ENCODE data around the gene TASL.
"Not testable (repeated sequence)": the region's sequence is repeated elsewhere in the genome, so short reads cannot be mapped to it uniquely, and the experiment has no call there.

Gene TASL

GRCh38 chrX:30573125-30573524, 4.4 kb downstream of the TASL start:
- DNase-seq: no peak

DNA sequence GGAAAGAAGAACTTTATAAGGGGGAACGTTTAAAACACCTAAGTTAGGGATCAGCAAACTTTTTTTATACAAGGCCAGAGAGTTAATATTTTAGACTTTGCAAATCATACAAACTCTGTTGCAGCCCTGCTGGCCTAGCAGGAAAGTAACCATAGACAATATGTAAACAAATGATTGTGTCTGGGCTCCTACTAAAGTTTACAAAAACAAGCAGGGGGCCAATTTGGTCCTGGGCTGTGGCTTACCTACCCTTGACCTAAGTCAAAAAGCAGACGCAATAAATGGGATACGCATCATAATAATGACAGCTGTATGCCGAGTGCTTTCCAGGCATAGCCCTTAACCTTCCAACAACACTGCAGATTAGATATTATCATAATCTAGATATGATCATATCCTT, 4.9 kb downstream of the TASL start:
- DNase-seq: no peak

- DNase-seq: no peak
Measured at GRCh38 chrX:30572004-30572403, 5.6 kb downstream of the TASL start.

DNA sequence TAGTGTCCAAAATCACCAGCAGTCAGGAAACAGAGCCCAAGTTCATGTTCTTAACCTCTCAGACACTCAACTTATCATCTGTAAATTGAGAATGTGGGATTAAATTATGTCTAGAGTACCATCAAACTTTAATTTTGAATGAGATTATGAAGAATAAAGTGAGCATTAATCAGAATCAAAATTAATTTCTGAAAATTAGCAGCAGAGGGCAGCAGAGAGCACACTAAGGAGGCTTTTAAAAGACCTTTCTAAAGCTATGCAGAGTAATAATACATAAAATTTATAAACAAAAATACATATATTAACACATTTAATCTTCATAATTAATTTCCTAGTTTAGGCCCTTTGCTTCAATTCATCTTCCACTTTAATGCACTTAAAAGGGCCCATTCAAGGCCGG, 7.1 kb downstream of the TASL start:
- DNase-seq: no peak

DNA sequence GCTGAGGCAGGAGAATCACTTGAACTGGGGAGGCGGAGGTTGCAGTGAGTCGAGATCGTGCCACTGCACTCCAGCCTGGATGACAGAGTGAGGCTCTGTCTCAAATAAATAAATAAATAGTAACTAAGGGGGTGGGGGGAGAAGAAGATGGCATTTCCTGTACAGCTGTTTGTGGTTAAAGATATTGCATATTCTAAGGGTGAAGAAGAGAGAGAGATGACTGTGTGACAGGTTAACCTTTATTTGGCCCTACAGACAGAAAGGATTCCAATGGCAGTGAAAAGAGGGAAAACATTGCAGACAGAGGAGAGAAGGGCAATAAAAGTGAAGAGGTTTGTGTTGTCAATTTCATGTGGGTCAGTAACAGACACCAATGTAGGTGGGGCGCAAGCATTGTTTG, 9.4 kb downstream of the TASL start:
- no peak for DNase-seq

DNA sequence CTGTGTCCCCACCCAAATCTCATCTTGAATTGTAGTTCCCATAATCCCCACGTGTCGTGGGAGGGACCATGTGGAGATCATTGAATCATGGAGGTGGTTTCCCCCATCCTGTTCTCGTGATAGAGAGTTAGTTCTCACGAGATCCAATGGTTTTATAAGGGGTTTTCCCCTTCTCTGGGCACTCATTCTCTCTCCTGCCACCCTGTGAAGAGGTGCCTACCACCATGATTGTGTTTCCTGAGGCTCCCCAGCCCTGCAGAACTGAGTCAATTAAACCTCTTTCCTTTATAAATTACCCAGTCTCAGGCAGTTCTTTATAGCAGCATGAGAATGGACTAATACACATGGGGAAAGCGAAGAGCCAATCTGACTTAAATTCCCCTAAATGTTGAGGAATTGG, 14.5 kb downstream of the TASL start:
- DNase-seq: not testable (repeated sequence)

GRCh38 chrX:30561191-30561590, 16.4 kb downstream of the TASL start:
- no peak for DNase-seq

DNA sequence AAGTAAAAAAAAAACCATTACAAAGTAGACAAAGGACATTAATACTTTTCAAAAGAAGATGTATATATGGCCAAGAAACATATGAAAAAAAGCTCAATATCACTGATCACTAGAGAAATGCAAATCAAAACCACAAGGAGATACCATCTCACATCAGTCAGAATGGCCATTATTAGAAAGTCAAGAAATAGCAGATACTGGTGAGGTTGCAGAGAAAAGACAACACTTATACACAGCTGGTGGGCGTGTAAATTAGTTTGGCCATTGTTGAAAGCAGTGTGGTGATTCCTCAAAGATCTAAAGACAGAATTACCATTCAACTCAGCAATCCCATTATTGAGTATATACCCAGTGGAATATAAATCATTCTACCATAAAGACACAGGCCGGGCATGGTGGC, 39.3 kb downstream of the TASL start:
- no peak for DNase-seq

DNA sequence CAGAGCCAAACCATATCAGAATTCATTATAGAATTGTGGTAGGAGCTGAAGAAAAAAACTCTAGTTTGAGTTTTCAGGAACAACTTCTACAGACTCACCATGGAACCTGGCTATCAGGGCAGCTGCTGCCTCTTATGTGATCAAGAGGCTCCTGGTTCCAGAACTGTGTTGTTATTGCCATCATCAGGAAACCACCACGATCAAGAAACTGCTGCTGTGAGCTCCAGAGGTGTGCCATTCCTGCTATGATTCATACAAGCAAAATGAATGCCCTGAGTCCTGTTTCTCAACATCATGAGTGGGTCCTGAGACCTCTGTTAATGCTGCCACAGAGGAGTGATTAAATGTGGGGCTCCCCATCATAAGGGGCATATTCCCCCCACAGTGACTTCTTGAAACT, 43.7 kb downstream of the TASL start:
- DNase-seq: no peak

DNA sequence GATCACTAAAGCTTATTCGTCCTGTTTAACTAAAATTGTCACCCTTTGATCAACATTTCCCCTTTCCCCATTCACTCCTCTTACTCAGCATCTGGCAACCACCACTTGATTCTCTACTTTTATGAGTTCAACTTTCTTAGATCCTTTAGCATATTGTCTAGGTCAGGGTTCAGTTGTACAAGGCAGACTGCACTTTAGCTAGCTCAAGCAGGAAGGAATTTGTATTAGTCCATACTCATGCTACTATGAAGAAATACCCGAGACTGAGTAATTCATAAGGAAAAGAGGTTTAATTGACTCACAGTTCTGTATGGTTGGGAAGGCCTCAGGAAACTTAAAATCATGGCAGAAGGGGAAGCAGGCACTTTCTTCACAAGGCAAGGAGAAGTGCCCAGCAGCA, 44.3 kb downstream of the TASL start:
- DNase-seq: no peak

GRCh38 chrX:30530606-30531005, 47.0 kb downstream of the TASL start:
- no peak for DNase-seq

DNA sequence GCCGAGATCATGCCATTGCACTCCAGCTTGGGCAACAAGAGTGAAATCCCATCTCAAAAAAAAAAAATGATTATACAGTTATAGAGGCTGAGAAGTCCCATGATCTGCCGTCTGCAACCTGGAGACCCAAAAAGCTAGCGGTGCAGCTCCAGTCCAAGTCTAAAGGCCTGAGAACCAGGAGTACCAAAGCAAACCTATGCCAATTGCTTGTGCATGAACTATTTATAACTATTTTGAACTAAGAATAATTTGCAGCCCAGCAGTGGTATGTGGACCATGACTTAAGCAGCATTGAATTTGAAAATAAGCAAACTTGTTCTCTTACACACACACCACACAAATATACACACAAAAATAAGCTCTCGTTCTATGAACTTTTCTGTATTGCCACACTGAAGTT, 51.8 kb downstream of the TASL start:
- DNase-seq: no peak

DNA sequence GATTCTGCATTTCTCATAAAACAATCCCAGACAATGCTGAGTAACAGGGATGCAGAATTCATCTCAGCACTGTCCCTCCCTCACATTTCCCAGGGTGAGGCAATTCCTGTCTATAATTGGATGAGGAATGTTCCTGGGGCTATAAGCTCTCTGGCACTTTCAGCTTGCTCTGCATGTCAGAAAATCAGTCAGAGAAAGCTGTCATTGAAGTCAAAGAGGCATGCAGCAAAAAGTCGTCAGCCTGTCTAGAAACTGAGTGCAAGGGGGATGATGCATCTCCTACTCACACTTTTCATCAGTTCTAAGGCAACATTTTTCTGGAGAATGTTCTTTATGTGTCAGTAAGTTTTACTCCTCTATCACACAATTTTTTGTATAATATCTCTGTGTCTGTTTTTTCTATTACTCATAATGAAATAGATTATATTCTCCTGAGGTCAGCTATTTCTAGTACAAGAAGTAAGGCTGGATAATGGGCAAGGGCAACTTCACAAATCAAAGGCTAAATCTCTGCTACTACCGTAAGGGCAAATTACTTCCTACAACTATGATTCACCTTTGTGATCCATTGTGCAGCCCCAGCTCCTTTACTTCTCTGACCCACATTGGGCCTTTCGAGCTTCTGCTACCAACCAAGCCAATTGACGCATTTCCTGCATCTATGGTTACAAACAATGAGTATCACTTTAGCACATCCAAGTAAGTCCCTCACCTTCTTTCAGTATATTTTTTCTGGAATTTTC, 56.0 kb downstream of the TASL start:
- DNase-seq: no peak

DNA sequence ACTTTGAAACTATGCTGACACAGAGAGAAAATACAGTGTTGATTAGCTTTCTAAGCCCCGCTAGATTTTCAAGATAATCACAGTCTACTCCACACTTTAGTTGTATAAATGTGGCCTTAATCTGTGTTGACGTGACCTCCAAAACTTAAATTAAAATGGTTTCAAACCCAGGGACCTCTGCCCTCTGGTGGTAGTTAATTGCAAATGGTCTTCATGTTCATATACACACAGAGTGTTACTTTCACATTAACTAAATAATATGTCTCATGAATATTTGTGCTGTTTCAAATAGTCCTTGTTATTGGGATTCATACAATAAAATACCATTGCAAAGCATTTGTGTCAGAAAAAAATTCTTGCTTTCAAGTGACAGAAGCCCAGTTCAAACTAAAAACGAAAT, 64.3 kb downstream of the TASL start:
- no peak for DNase-seq

Measured in activated effector memory CD4-positive, alpha-beta T cell treated with anti-CD3 and anti-CD28 coated beads, Interleukin-2, amount 50 U/mL, for 16 hours (primary cell).